HUES6 (cell line): Measurements from ENCODE around the gene USP2.

Experiments
- H3K27ac ChIP-seq: 2 replicates; pipeline ENCODE4 v1.7.0; 2013; ENCODE audit warnings: low read depth, mild to moderate bottlenecking, low read length, inconsistent platforms
- H3K27me3 ChIP-seq: 2 replicates; pipeline ENCODE4 v1.6.1; 2013; ENCODE audit warnings: low read length; ENCODE audit not compliant: control insufficient read depth, insufficient read depth
- H3K36me3 ChIP-seq: 2 replicates; pipeline ENCODE4 v1.6.1; 2013; ENCODE audit warnings: low read length; ENCODE audit not compliant: control insufficient read depth, insufficient read depth
- H3K4me1 ChIP-seq: 2 replicates; pipeline ENCODE4 v1.6.1; 2013; ENCODE audit warnings: low read length; ENCODE audit not compliant: control insufficient read depth, insufficient read depth
- H3K4me3 ChIP-seq: 2 replicates; pipeline ENCODE4 v1.5.1; 2013; ENCODE audit warnings: low read depth, low read length
- H3K9ac ChIP-seq: one replicate; pipeline ENCODE4 v1.6.1; 2013; ENCODE audit warnings: mild to moderate bottlenecking, low read length
- H3K9me3 ChIP-seq: 2 replicates; pipeline ENCODE4 v1.6.1; 2013; ENCODE audit warnings: low read depth, low read length; ENCODE audit not compliant: control insufficient read depth, insufficient read depth

The USP2 gene

DNA sequence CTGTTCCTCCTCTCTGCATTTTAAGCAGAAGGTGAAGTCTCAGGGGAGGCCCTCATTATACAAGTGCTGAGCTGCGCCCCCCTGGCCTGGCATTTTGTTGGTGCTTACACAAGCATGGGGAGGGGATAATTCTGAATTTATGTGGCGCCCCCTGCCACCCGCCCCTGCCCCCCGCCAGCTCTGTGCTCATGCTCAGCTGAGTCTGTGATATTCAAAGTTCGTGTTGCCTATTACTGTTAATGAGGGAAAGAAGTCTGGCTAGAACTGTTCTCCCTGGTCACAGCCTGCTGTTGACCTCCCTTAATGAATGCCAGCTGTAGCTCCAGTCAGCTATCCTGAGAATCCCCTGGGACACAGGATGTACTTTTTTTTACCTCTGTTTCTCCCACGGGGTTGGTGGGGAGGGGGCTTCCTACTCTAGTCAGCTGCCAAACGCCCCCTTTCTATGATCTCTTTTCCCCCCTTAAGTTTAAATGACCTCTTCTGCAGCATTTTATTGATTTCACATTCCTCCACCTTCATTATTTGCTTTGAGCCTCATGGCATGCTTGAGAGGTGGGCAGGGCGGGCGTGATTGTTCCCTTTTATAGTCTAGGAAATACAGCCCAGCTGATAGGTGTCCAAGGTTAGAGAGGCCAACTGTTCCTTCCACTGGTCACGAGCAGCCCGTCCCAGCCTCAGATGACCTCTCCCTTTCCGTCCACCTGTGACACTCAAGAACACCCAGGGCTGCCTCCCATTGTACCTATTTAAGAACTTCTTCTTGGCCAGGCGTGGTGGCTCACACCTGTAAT is 12.2 kb downstream of the USP2 start:
- Histone ChIP-seq H3K27me3 (peaks cover 34% of the 10 kb centered on the region), H3K4me3 (no peak overlapping the region), H3K27ac (no peak overlapping the region), H3K36me3 (no peaks in the 10 kb centered on the region), H3K4me1 (peaks cover 27% of the 10 kb centered on the region), H3K9ac (no peak overlapping the region), H3K9me3 (no peaks in the 10 kb centered on the region)

DNA sequence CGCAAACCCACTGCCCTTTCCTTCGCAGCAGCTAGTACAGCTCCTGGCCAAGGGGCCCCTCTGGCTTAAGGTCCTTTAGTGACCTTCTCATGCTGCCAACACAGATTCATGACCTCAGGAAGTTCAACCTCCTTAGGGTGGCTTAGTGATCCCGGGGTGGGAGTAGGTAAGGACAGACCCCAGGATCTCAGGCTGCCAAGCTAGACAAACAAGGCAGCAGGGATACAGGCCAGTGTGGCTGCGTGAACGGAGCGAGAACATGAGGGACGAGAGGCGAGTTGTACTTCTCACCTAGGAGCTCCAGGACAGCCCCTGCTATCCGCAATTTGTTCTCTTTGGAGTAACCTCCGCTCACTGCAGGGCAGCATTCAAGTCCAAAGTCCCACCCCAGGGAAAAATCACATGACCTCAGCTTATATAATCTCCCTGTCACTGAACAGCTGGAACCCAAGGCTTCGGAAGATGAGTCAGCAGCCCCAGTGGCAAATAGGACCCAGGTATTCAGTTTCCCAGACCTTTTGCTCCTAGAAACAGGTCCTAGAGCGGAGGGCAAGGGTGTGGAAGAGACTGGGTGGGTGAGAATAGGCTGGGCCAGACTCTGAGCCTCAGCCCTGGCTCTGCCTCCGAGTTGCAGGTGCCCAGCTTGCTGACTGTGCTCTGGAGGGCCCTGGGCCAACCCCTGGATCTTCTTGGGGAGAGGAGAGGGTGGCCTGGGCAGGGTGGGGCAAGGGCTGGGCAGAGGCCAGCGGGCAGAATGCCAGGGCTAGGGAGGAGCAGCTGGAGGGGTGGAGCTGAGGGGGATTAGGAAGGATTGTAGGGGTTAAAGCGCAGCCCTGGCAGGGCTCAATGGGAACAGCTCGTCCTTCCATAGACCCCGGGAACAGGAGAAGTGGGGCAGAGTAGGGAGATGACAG is 13.1 kb downstream of the USP2 start:
- no peaks in the 10 kb centered on the region for H3K36me3 ChIP-seq
- no peaks in the 10 kb centered on the region for H3K9me3 ChIP-seq
- peaks cover 42% of the 10 kb centered on the region for H3K27me3 ChIP-seq
- no peak overlapping the region for H3K27ac ChIP-seq
- H3K4me1 ChIP-seq = peaks cover 28% of the 10 kb centered on the region
- H3K4me3 ChIP-seq = no peak overlapping the region
- no peak overlapping the region for H3K9ac ChIP-seq

DNA sequence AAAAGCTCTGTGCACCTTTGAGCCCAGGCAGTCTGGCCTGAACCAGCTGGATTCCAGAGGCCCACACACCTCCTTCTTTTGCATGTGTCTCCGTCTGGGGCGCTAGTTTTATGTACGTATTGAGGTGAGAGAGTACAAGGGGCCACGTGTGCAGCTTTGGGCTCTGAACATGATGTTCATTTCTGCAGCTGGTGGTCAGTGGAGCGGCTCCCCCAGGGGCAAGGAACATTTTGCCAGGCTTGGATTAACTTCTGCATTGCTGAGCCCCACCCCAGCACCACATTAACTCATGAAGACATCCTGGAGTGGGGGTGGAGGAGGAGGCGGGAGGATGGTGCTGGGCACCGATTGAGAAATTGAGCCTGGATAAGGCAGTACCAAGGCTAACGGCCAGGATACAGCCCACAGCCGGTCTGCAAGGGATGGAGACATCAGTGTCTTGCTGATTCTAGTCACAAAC is 13.8 kb downstream of the USP2 start:
- Histone ChIP-seq H3K4me1 (peaks cover 30% of the 10 kb centered on the region), H3K4me3 (no peak overlapping the region), H3K9me3 (no peaks in the 10 kb centered on the region), H3K36me3 (no peaks in the 10 kb centered on the region), H3K27me3 (peaks cover 48% of the 10 kb centered on the region), H3K27ac (no peak overlapping the region), H3K9ac (no peak overlapping the region)

DNA sequence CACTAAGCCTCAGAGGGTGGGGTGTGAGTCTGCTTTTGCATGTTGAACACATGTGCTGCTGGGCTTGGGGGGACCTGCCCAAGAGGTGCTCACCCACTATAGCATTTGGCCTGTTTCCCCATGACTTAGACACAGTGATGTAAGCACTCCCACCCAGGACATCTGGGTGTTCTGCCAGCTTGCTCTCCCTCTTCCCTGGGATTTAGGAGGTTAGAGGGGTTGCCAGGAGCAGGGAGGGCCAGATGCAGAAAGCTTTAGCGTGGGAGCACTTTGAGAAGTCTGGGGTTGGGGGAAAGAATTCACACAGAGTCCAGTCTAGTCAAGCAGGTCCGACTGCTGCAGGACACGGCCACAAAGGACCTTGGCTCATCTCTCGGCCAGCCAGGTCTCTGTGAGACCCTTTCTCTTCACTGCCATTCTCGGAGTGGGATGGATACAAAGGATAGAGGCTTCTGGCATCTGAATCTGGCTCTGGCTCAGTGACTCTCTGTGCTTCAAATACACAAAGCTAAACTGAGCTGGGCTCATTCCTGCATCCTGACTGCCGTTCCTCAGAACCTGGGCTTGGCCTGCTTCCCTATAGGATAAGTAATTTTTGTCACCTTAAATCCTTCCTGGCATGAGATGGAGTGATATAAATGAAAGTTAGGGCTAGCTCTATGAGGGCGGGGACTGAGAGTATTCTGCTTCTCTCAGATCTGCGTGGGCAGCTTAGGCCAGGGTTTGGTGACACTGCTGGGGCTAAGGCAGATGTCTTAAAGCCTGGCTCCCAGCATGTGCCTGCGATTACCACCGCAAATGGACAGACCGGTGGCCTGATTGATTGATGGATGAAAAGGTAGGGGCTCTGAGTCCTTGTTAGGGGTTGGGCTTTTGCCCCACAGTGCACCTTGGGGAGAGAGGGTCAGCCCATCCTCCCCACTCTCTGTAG is 14.5 kb downstream of the USP2 start:
- H3K27ac ChIP-seq = no peak overlapping the region
- peaks cover 37% of the 10 kb centered on the region for H3K4me1 ChIP-seq
- peaks cover 56% of the 10 kb centered on the region for H3K27me3 ChIP-seq
- H3K36me3 ChIP-seq = no peaks in the 10 kb centered on the region
- H3K9me3 ChIP-seq = no peaks in the 10 kb centered on the region
- no peak overlapping the region for H3K9ac ChIP-seq
- H3K4me3 ChIP-seq = no peak overlapping the region

DNA sequence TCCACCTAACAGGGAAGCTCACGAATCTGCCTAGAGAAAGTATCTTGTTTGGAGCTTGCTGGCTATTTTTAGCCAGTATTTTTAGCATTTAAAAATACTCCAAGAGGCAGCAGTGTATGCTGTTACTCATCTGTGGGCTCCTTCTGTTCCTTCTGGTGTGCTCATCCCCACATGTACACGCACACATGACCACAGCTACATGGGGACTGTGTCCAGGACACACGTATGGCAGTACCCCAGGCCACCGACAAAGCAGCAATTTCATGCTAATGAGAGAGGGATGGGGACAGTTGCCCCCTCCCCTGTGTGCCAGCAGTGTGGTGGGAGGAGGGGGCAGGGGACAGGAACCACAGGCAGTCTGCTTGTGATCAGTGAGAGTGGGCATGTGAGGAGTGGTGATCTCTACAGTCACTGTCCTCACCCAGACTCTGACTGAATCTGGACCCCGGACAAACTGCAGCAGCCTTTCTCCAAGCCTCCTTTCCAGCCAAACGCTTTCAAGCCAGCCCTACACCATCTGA is 16.4 kb downstream of the USP2 start:
- H3K4me3 ChIP-seq = no peak overlapping the region
- peaks cover 60% of the 10 kb centered on the region for H3K27me3 ChIP-seq
- H3K4me1 ChIP-seq = peaks cover 40% of the 10 kb centered on the region
- no peaks in the 10 kb centered on the region for H3K36me3 ChIP-seq
- H3K27ac ChIP-seq = no peak overlapping the region
- no peaks in the 10 kb centered on the region for H3K9me3 ChIP-seq
- no peak overlapping the region for H3K9ac ChIP-seq

DNA sequence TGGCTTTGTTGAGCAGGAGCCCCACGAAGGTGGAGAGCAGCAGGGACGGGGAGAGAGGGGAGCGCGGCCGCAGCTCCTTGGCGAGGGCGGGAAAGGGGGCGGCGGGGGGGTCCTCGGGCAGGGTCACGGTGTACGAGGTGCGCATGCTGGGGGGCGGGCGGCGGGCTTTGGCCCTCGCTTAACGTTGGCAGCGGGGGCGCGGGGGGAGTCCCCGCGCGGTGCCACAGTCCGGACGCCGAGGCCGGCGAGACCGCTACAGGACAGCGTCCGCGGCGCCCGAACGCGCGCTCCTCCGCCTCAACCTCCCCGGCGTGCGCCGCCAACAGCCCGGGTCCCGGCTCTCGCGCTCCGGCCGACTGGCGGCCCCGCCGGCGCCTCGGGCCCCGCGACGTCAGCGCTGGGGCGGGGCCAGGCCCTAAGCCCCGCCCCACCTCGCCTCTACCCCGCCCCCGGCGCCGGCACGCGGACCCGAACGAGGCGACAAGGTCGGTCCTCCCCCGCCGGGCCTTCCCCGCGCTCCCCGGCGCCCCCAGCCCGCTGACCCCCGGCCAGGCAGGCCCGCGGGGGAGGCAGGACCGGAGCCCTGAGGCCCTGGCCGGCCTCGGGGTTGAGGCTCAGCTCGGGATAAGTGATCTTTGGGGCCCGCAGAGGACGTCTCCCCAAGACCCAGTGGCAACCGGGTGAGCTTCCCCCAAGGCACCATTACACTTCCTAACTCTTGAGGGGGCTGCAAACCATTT is 17.5 kb downstream of the USP2 start:
- peak overlapping the region; percentile 48 for H3K4me3 ChIP-seq
- no peaks in the 10 kb centered on the region for H3K9me3 ChIP-seq
- H3K4me1 ChIP-seq = peaks cover 40% of the 10 kb centered on the region
- no peak overlapping the region for H3K9ac ChIP-seq
- H3K36me3 ChIP-seq = no peaks in the 10 kb centered on the region
- H3K27ac ChIP-seq = no peak overlapping the region
- H3K27me3 ChIP-seq = peaks cover 60% of the 10 kb centered on the region

DNA sequence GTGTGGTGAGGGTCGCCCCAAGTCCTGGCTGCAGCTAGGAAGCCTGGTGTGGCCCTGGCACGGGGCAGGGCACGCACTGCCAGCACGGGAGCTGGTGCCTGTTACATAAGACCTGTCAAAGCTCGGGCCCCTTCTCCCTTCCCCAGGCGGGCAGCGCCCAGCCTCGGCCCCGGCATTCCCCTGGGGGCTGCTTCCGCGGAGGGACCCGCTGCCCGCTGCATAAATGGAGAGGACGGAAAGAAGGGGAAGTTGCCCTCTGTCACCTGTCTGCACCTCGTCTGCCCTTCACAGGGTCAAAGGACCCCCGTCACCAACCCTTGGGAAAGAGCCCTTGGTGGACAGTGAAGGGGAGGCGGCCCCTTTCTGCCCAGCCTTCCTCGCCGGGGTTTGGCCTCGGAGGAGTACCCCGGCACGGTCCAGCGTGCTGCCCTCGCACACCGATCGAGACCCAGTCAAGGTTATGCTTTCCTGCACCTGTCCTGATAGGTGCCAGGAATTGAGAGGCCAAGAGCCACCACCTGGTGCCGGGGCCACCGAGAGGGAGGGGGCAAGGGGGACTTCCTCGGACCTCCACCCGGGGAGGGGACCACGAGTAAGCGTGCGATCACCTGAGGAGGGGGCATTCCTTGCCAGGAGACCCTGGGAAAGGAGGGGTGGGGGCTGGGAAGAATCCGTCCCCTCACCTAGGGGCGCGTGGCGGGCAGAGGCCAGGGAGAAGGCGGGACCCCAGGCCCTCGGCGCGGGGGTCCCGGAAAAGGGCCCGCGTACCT is 18.2 kb downstream of the USP2 start:
- Histone ChIP-seq H3K9me3 (no peaks in the 10 kb centered on the region), H3K9ac (no peak overlapping the region), H3K36me3 (no peaks in the 10 kb centered on the region; the same call in 1 of the 2 replicates), H3K27ac (no peak overlapping the region), H3K27me3 (peaks cover 60% of the 10 kb centered on the region), H3K4me1 (peaks cover 35% of the 10 kb centered on the region), H3K4me3 (peak overlapping the region; percentile 48)

DNA sequence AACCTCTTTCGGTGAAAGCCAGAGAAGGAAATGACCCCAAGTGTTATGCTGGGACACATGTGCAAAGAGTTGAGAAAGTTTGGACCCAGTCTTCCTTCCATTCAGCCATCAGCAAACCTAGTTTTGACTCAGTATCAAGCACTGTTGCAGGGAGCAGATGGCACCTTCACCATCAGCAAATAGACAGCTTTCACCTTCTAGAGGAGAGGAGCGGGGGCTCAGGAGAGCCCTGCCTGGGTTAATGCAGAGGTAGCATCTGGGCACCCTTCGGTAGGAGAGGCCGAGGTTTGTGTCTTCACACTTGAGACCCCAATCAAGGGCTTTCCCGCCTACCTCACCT is 18.8 kb downstream of the USP2 start:
- Histone ChIP-seq H3K9me3 (no peaks in the 10 kb centered on the region), H3K4me3 (no peak overlapping the region), H3K27ac (no peak overlapping the region), H3K36me3 (no peaks in the 10 kb centered on the region; the same call in 1 of the 2 replicates), H3K4me1 (peaks cover 30% of the 10 kb centered on the region), H3K9ac (no peak overlapping the region), H3K27me3 (peaks cover 60% of the 10 kb centered on the region)

DNA sequence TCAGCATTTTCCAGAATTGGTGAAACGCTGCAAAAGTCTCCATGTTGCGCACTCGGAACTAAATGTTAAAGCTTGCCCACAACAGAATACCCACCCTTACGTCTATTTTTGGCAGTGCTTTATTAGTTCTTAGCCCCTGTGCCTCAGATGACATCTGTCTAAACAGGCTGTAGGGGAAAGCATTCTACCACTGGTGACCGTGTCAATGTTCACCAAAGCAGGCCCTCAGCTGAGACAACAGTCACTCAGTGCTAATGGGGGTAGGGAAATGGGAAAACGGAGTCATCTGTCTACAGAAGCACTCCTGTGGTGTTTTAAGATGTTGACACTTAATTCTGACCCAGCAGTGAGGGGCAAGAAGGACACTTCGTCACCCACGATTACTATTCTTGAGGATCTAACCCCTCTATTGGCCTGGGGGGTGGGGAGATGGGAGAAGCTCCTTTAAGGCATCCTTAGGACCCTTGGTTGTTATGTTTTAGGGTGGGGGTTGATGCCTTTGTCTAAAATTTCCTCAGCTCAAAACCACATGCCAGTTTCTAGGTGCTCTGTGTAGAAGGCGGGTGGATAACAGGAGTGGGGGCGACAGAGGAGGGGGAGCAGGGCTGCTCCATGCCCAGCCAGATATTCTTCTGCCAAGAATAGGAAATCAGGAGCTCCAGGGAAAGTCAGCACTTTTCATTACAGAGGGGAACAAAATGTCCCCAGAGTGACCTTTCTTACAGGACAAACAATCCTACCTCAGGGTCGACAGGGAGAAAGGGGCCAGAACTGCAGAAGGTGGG is 19.4 kb downstream of the USP2 start:
- no peaks in the 10 kb centered on the region; the same call in 1 of the 2 replicates for H3K36me3 ChIP-seq
- peaks cover 28% of the 10 kb centered on the region for H3K4me1 ChIP-seq
- no peak overlapping the region; the same call in 1 of the 2 replicates for H3K4me3 ChIP-seq
- peaks cover 61% of the 10 kb centered on the region for H3K27me3 ChIP-seq
- no peaks in the 10 kb centered on the region for H3K9me3 ChIP-seq
- H3K9ac ChIP-seq = no peak overlapping the region
- no peak overlapping the region for H3K27ac ChIP-seq
